Measurements from ENCODE around the gene OOSP1.
"Not testable (repeated sequence)": the region's sequence is repeated elsewhere in the genome, so short reads cannot be mapped to it uniquely, and the experiment has no call there.

OOSP1 gene

DNA sequence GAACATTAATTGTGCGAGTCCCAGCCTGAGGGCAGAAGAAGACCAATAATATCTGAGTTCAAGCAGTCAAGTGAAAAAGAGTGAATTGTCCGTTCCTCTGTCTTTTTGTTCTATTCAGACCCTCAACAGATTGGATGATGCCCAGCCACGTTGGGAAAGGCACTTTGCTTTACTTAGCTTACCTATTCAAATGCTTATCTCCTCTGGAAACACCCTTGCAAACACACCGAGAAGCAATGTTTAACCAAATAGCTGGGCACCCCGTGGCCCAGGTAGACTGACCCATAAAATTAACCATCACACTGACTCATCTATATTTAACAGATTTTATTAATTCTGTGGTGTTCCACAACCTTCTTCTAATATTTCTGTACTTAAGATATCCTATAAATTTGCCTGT is 34.9 kb downstream of the OOSP1 start:
- TF ChIP-seq POLR2AphosphoS5 (IDR thresholded peaks at IDR 0.05; ENCODE audit: low read depth) (no peak), GABPA (IDR thresholded peaks at IDR 0.05; ENCODE audit: low read depth) (no peak), CTCF (IDR thresholded peaks at IDR 0.05; ENCODE audit: insufficient read depth, low read length) (no peak), SPI1 (IDR thresholded peaks at IDR 0.05; ENCODE audit: borderline replicate concordance, low read depth) (no peak)
- TF ChIP-seq, protein P1, sequence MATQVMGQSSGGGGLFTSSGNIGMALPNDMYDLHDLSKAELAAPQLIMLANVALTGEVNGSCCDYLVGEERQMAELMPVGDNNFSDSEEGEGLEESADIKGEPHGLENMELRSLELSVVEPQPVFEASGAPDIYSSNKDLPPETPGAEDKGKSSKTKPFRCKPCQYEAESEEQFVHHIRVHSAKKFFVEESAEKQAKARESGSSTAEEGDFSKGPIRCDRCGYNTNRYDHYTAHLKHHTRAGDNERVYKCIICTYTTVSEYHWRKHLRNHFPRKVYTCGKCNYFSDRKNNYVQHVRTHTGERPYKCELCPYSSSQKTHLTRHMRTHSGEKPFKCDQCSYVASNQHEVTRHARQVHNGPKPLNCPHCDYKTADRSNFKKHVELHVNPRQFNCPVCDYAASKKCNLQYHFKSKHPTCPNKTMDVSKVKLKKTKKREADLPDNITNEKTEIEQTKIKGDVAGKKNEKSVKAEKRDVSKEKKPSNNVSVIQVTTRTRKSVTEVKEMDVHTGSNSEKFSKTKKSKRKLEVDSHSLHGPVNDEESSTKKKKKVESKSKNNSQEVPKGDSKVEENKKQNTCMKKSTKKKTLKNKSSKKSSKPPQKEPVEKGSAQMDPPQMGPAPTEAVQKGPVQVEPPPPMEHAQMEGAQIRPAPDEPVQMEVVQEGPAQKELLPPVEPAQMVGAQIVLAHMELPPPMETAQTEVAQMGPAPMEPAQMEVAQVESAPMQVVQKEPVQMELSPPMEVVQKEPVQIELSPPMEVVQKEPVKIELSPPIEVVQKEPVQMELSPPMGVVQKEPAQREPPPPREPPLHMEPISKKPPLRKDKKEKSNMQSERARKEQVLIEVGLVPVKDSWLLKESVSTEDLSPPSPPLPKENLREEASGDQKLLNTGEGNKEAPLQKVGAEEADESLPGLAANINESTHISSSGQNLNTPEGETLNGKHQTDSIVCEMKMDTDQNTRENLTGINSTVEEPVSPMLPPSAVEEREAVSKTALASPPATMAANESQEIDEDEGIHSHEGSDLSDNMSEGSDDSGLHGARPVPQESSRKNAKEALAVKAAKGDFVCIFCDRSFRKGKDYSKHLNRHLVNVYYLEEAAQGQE (IDR thresholded peaks at IDR 0.05; ENCODE audit: insufficient replicate concordance, low read depth) = no peak
- Histone ChIP-seq H3K4me3 (replicated peaks; ENCODE audit: insufficient read depth, low read length) (no peak overlapping the region), H3K27me3 (ENCODE audit: insufficient read depth, poor library complexity, severe bottlenecking) (no peaks in the 10 kb centered on the region), H3K27ac (replicated peaks) (no peak overlapping the region)
- DNase-seq (ENCODE audit: low read depth in 1 of 2, low spot score in 1 of 2) = no peak

- TF ChIP-seq CTCF (IDR thresholded peaks at IDR 0.05; ENCODE audit: insufficient read depth, low read length) (no peak), POLR2AphosphoS5 (IDR thresholded peaks at IDR 0.05; ENCODE audit: low read depth) (no peak), GABPA (IDR thresholded peaks at IDR 0.05; ENCODE audit: low read depth) (no peak), SPI1 (IDR thresholded peaks at IDR 0.05; ENCODE audit: borderline replicate concordance, low read depth) (no peak)
- TF ChIP-seq, protein P1 (IDR thresholded peaks at IDR 0.05; ENCODE audit: insufficient replicate concordance, low read depth) = no peak
- Histone ChIP-seq H3K27ac (replicated peaks) (no peak overlapping the region), H3K4me3 (replicated peaks; ENCODE audit: insufficient read depth, low read length) (no peak overlapping the region), H3K27me3 (ENCODE audit: insufficient read depth, poor library complexity, severe bottlenecking) (no peaks in the 10 kb centered on the region)
- no peak for DNase-seq (ENCODE audit: low read depth in 1 of 2, low spot score in 1 of 2)
Measured at GRCh38 chr11:59981106-59981770, 43.0 kb downstream of the OOSP1 start.

DNA sequence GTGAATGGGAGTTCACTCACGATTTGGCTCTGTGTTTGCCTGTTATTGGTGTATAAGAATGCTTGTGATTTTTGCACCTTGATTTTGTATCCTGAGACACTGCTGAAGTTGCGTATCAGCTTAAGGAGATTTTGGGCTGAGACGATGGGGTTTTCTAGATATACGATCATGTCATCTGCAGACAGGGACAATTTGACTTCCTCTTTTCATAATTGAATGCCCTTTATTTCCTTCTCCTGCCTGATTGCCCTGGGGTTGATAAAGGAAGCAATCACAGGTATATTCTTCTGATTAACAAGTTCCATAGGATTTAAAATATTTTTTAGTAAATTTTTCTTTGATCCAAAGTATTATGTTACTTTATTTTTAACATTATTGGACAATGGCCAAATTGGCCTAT is 43.8 kb downstream of the OOSP1 start:
- not testable (repeated sequence) for DNase-seq (ENCODE audit: low read depth in 1 of 2, low spot score in 1 of 2); H3K27ac ChIP-seq (replicated peaks); H3K4me3 ChIP-seq (replicated peaks; ENCODE audit: insufficient read depth, low read length); H3K27me3 ChIP-seq (ENCODE audit: insufficient read depth, poor library complexity, severe bottlenecking)
- peak; percentile 77 for TF ChIP-seq SPI1 (IDR thresholded peaks at IDR 0.05; ENCODE audit: borderline replicate concordance, low read depth)

- no peaks in the 10 kb centered on the region for H3K27me3 ChIP-seq (ENCODE audit: insufficient read depth, poor library complexity, severe bottlenecking)
- H3K4me3 ChIP-seq (replicated peaks; ENCODE audit: insufficient read depth, low read length) = no peak overlapping the region
- no peak for DNase-seq (ENCODE audit: low read depth in 1 of 2, low spot score in 1 of 2)
- TF ChIP-seq POLR2AphosphoS5 (IDR thresholded peaks at IDR 0.05; ENCODE audit: low read depth) = no peak
- no peak for TF ChIP-seq CTCF (IDR thresholded peaks at IDR 0.05; ENCODE audit: insufficient read depth, low read length)
- no peak for TF ChIP-seq GABPA (IDR thresholded peaks at IDR 0.05; ENCODE audit: low read depth)
- TF ChIP-seq SPI1 (IDR thresholded peaks at IDR 0.05; ENCODE audit: borderline replicate concordance, low read depth) = no peak
- TF ChIP-seq, protein P1 (IDR thresholded peaks at IDR 0.05; ENCODE audit: insufficient replicate concordance, low read depth) = no peak
- no peak overlapping the region for H3K27ac ChIP-seq (replicated peaks)
Measured at GRCh38 chr11:59983212-59983611, 45.0 kb downstream of the OOSP1 start.
